Right atrium auricular region (tissue), 2 donors: ENCODE measurements around the gene CDHR1. TPM values are rescaled to one million over a fixed set of nuclear protein-coding genes. Genes with fewer than 3 reads are reported as not detected.
A peak's percentile ranks its signal among the peaks of the same experiment; 100 is the strongest.

Experiments
- DNase-seq: peaks from one replicate; pipeline ENCODE4 v3.0.0-alpha.2; 2019; ENCODE audit warnings: low spot score
- H3K27ac ChIP-seq, 2 donors: fragments of 200-600 bp; sonication (generic); 1 replicate in 1 of 2; 2 replicates in 1 of 2; pipeline ENCODE4 v1.5.1; 2016 to 2019
- H3K27me3 ChIP-seq, 2 donors: fragments of 200-600 bp; sonication (generic); one replicate each; pipeline versions ENCODE4 v1.5.1 to v1.6.0; 2017 to 2019
- H3K36me3 ChIP-seq: fragments of 200-600 bp; sonication (generic); one replicate; pipeline ENCODE4 v1.5.1; 2016
- H3K4me1 ChIP-seq, 2 donors: fragments of 200-600 bp; sonication (generic); one replicate each; pipeline versions ENCODE4 v1.5.1 to v1.6.0; 2017 to 2019
- H3K4me3 ChIP-seq, 2 donors: fragments of 200-600 bp; sonication (generic); 1 replicate in 1 of 2; 2 replicates in 1 of 2; pipeline ENCODE4 v1.5.1; 2017 to 2019; ENCODE audit warnings: mild to moderate bottlenecking in 1 of 2, moderate library complexity in 1 of 2
- H3K9me3 ChIP-seq, 2 donors: fragments of 200-600 bp; sonication (generic); one replicate each; pipeline ENCODE4 v1.5.1; 2019
- CTCF ChIP-seq, 2 donors: fragments of 200-600 bp; sonication (generic); IDR thresholded peaks; one replicate each; pipeline ENCODE4 v1.5.1; 2019; ENCODE audit warnings: antibody characterized with exemption in 2 of 2
- total RNA-seq, 2 donors: library from RNA; depleted of rRNA; stranded (reverse); fragments of >200 nt; gene quantifications; one replicate each; pipeline ENCODE4 v1.1.0, GENCODE V29; 2016

The CDHR1 gene
- total RNA-seq, 2 donors from 2014 or later = 0.55 to 1.6 TPM

GRCh38 chr10:84193846-84194423 lies 402 bp upstream of the CDHR1 start:
- peak overlapping the region; percentile 13 to 56 for H3K4me3 ChIP-seq
- TF ChIP-seq CTCF (IDR thresholded peaks at IDR 0.05) = no peak
- peaks cover 0 to 16% of the 10 kb centered on the region in 2 donors for H3K4me1 ChIP-seq
- DNase-seq = no peak
- no peaks in the 10 kb centered on the region for H3K9me3 ChIP-seq
- no peak overlapping the region for H3K27ac ChIP-seq
- no peaks in the 10 kb centered on the region for H3K27me3 ChIP-seq
- H3K36me3 ChIP-seq = no peaks in the 10 kb centered on the region

- H3K9me3 ChIP-seq = no peaks in the 10 kb centered on the region
- no peaks in the 10 kb centered on the region for H3K27me3 ChIP-seq
- no peaks in the 10 kb centered on the region for H3K36me3 ChIP-seq
- no peak for DNase-seq
- H3K4me1 ChIP-seq = peaks cover 0 to 16% of the 10 kb centered on the region in 2 donors
- no peak overlapping the region for H3K27ac ChIP-seq
- peak overlapping the region; percentile 13 to 56 for H3K4me3 ChIP-seq
- no peak for TF ChIP-seq CTCF (IDR thresholded peaks at IDR 0.05)
These were observed 900 bp downstream of the CDHR1 start for GRCh38 chr10:84195044-84195830.

- Histone ChIP-seq H3K9me3 (no peaks in the 10 kb centered on the region), H3K4me3 (no peak overlapping the region), H3K36me3 (no peaks in the 10 kb centered on the region), H3K27me3 (no peaks in the 10 kb centered on the region), H3K27ac (no peak overlapping the region), H3K4me1 (peaks cover 0 to 16% of the 10 kb centered on the region in 2 donors)
- no peak for DNase-seq
- no peak for TF ChIP-seq CTCF (IDR thresholded peaks at IDR 0.05)
These were observed 1.7 kb downstream of the CDHR1 start for GRCh38 chr10:84196083-84196482.

GRCh38 chr10:84196941-84197340 lies 2.6 kb downstream of the CDHR1 start:
- Histone ChIP-seq H3K4me3 (no peak overlapping the region), H3K36me3 (no peaks in the 10 kb centered on the region), H3K27me3 (no peaks in the 10 kb centered on the region), H3K4me1 (peaks cover 0 to 16% of the 10 kb centered on the region in 2 donors), H3K27ac (no peak overlapping the region), H3K9me3 (no peaks in the 10 kb centered on the region)
- DNase-seq = no peak
- no peak for TF ChIP-seq CTCF (IDR thresholded peaks at IDR 0.05)

- H3K27ac ChIP-seq = no peak overlapping the region
- no peak overlapping the region for H3K4me3 ChIP-seq
- H3K4me1 ChIP-seq = peaks cover 0 to 16% of the 10 kb centered on the region in 2 donors
- no peaks in the 10 kb centered on the region for H3K9me3 ChIP-seq
- no peak for DNase-seq
- H3K27me3 ChIP-seq = no peaks in the 10 kb centered on the region
- H3K36me3 ChIP-seq = no peaks in the 10 kb centered on the region
- TF ChIP-seq CTCF (IDR thresholded peaks at IDR 0.05) = no peak
These were observed 3.3 kb downstream of the CDHR1 start for GRCh38 chr10:84197643-84198042.
